Keratinocyte (primary cell): ENCODE data around the gene SLC25A21.

ENCODE experiments used
- CTCF ChIP-seq, 3 experiments: IDR thresholded peaks in 1 of 3; conservative IDR thresholded peaks in 1 of 3; optimal IDR thresholded peaks in 1 of 3; 2 replicates in 2 of 3; 3 replicates in 1 of 3; pipeline versions ENCODE3 to v1.5.1; 2011; ENCODE audit warnings: low read length in 3 of 3, mild to moderate bottlenecking in 3 of 3, moderate library complexity in 2 of 3, control low read depth in 1 of 3, inconsistent platforms in 1 of 3; ENCODE audit not compliant: insufficient read depth in 2 of 3; ENCODE audit errors: extremely low read depth in 1 of 3
- EZH2 ChIP-seq: IDR thresholded peaks from one replicate; pipeline ENCODE4 v1.6.1; 2012; ENCODE audit warnings: inconsistent platforms, mild to moderate bottlenecking, low read length, moderate library complexity

GRCh38 chr14:36675581-36675980, 496.8 kb downstream of the SLC25A21 start:
- TF ChIP-seq CTCF (optimal IDR thresholded peaks at IDR 0.05 in 1 of 3, IDR thresholded peaks at IDR 0.05 in 1 of 3, conservative IDR thresholded peaks at IDR 0.05 in 1 of 3; ENCODE audit: extremely low read depth in 1 of 3, insufficient read depth in 2 of 3, low read length in 3 of 3) (no peak), EZH2 (no peak)
